A673 (cell line): ENCODE measurements around the gene NCAPD3. TPM values are rescaled to one million over a fixed set of nuclear protein-coding genes. Genes with fewer than 3 reads are reported as not detected.

Experiments
- BruUV-seq: library from RNA; stranded (reverse); fragments of 400-500 nt; replicated peaks from 2 replicates; lab custom pipeline; 2021; lab: Mats Ljungman, UMichigan
- CTCF ChIA-PET: fragments of 300-600 bp; sonication (Branson Sonifier 250); formaldehyde crosslinking; loops from one replicate; lab custom pipeline; 2022; ENCODE audit warnings: antibody characterized with exemption; lab: Charles Lee
- POLR2A ChIA-PET: fragments of 300-600 bp; sonication (Branson Sonifier 250); formaldehyde crosslinking; loops from one replicate; lab custom pipeline; 2022; ENCODE audit warnings: antibody characterized with exemption; ENCODE audit not compliant: low non-redundant PET; lab: Charles Lee
- DNase-seq: peaks from one replicate; pipeline ENCODE4 v3.0.0-alpha.2; 2015; ENCODE audit warnings: low spot score
- H3K27ac ChIP-seq: fragments of 200-600 bp; sonication (generic); 2 replicates; pipeline ENCODE4 v1.5.1; 2016; ENCODE audit warnings: mixed run types, low read depth, mild to moderate bottlenecking, mixed read lengths, antibody characterized with exemption, low read length; ENCODE audit not compliant: poor library complexity, severe bottlenecking
- H3K27me3 ChIP-seq: fragments of 200-600 bp; sonication (generic); replicated peaks from 2 replicates; pipeline ENCODE4 v1.6.1; 2017; ENCODE audit warnings: mixed run types, low read depth, mild to moderate bottlenecking, mixed read lengths, antibody characterized with exemption, low read length; ENCODE audit not compliant: insufficient read depth, poor library complexity
- H3K36me3 ChIP-seq: fragments of 200-600 bp; sonication (generic); 2 replicates; pipeline ENCODE4 v1.6.1; 2016; ENCODE audit warnings: mixed run types, mild to moderate bottlenecking, mixed read lengths, antibody characterized with exemption, low read length; ENCODE audit not compliant: insufficient read depth, poor library complexity, severe bottlenecking
- H3K4me1 ChIP-seq: fragments of 200-600 bp; sonication (generic); 2 replicates; pipeline ENCODE4 v1.6.1; 2017; ENCODE audit warnings: mixed run types, mild to moderate bottlenecking, mixed read lengths, antibody characterized with exemption, low read length; ENCODE audit not compliant: insufficient read depth, poor library complexity, severe bottlenecking
- H3K4me3 ChIP-seq: fragments of 200-600 bp; sonication (generic); 2 replicates; pipeline ENCODE4 v1.5.1; 2016; ENCODE audit warnings: low read depth, mixed run types, mild to moderate bottlenecking, mixed read lengths, low read length; ENCODE audit not compliant: poor library complexity, severe bottlenecking
- H3K9me3 ChIP-seq: fragments of 200-600 bp; sonication (generic); 2 replicates; pipeline ENCODE4 v1.6.1; 2016; ENCODE audit warnings: mixed run types, low read depth, mild to moderate bottlenecking, mixed read lengths, antibody characterized with exemption, low read length; ENCODE audit not compliant: poor library complexity, severe bottlenecking
- EZH2 ChIP-seq: fragments of 200-600 bp; sonication (generic); IDR thresholded peaks from 2 replicates; pipeline ENCODE4 v1.6.1; 2017; ENCODE audit warnings: borderline replicate concordance, low read depth, mild to moderate bottlenecking, mixed read lengths, antibody characterized with exemption, low read length; ENCODE audit not compliant: poor library complexity, severe bottlenecking
- intact Hi-C: fragments of 100-400 bp; cut with micrococcal nuclease; formaldehyde crosslinking; loops from one replicate; pipeline ENCODE4 v1.10.0; 2022; ENCODE audit not compliant: unreplicated experiment
- total RNA-seq: library from RNA; stranded (reverse); gene quantifications from 2 replicates; pipeline ENCODE4 v1.2.3, GENCODE V29; 2021
- TF ChIP-seq, protein P1 (sequence below): fragments of 300-800, 200-600 bp; sonication (generic); conservative IDR thresholded peaks from 2 replicates; pipeline ENCODE4 v1.5.1; 2017; ENCODE audit warnings: low read depth, mild to moderate bottlenecking, antibody characterized with exemption, low read length, moderate library complexity, mixed read lengths

The NCAPD3 gene
- total RNA-seq, 1 experiment from 2014 or later: 127 TPM

DNA sequence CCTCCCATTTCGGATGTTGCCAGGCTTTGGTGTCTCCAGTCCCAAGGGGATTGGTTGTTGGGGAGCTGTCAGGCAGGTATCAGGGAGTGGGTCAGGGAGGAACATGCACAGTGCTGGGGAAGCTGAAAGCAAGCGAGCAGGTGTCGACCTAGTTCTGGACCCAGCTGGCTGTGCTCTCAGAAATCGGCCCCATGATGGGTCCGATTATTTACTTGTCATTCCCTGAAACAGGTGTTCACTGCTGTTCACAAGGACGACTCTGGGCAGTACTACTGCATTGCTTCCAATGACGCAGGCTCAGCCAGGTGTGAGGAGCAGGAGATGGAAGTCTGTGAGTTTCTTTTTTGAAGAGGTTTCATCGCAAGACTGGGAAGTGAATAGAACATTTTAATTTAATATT is 78.1 kb downstream of the NCAPD3 start:
- POLR2A ChIA-PET: interaction anchor here (0.7 kb wide), 1 partner anchor 18 kb away, joined by 4 read pairs; no protein-coding TSS in a partner anchor
- Histone ChIP-seq H3K36me3 (peaks cover 9% of the 10 kb centered on the region), H3K27me3 (no peaks in the 10 kb centered on the region), H3K4me3 (no peak overlapping the region), H3K4me1 (no peaks in the 10 kb centered on the region), H3K27ac (no peak overlapping the region), H3K9me3 (no peaks in the 10 kb centered on the region)
- TF ChIP-seq EZH2: no peak
- TF ChIP-seq, protein P1, sequence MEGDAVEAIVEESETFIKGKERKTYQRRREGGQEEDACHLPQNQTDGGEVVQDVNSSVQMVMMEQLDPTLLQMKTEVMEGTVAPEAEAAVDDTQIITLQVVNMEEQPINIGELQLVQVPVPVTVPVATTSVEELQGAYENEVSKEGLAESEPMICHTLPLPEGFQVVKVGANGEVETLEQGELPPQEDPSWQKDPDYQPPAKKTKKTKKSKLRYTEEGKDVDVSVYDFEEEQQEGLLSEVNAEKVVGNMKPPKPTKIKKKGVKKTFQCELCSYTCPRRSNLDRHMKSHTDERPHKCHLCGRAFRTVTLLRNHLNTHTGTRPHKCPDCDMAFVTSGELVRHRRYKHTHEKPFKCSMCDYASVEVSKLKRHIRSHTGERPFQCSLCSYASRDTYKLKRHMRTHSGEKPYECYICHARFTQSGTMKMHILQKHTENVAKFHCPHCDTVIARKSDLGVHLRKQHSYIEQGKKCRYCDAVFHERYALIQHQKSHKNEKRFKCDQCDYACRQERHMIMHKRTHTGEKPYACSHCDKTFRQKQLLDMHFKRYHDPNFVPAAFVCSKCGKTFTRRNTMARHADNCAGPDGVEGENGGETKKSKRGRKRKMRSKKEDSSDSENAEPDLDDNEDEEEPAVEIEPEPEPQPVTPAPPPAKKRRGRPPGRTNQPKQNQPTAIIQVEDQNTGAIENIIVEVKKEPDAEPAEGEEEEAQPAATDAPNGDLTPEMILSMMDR: no peak
- no TSS peak for BruUV-seq
- DNase-seq: no peak
- CTCF ChIA-PET: no interaction called here
- intact Hi-C loops: no loop called here

DNA sequence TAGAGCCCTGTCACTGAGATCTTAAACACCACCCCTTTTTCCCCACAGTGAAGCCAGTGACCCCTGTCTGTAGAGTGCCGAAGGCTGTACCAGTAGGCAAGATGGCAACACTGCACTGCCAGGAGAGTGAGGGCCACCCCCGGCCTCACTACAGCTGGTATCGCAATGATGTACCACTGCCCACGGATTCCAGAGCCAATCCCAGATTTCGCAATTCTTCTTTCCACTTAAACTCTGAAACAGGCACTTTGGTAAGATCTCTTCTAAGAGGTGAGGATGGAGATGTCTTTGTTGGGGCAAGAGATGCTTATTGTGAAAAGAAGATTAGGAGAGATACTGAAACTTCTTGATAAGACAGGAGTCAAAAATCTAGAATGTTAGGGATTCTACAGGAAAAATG is 79.0 kb downstream of the NCAPD3 start:
- Histone ChIP-seq H3K27ac (no peak overlapping the region), H3K36me3 (no peaks in the 10 kb centered on the region), H3K4me1 (no peaks in the 10 kb centered on the region), H3K4me3 (no peak overlapping the region), H3K27me3 (no peaks in the 10 kb centered on the region), H3K9me3 (no peaks in the 10 kb centered on the region)
- ChIA-PET POLR2A (no interaction called here), CTCF (interaction anchor here (0.6 kb wide), 1 partner anchor 211 kb away, joined by 3 read pairs; no protein-coding TSS in a partner anchor)
- intact Hi-C loops: no loop called here
- DNase-seq: no peak
- no TSS peak for BruUV-seq
- TF ChIP-seq, protein P1: no peak
- no peak for TF ChIP-seq EZH2

DNA sequence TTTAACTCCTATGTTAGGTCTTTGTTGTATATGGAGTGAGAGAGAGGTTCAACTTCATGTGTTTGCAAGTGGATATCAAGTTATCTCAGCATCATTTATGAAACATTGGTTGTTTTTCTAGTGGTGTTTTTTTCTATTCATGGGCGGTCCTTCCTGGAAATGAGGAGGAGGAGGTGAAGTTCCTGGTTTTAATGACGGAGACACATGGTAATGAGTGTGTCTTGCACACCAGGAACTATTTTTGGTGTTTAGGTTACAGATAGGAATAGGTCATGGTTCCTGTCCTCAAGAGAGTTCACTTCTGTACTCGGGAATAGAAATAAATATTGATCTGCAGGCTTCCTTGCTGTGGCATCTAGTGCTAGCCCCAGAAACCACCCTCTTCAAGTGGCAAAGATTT is 80.0 kb downstream of the NCAPD3 start:
- H3K27ac ChIP-seq: no peak overlapping the region
- no peaks in the 10 kb centered on the region for H3K27me3 ChIP-seq
- TSS peak; percentile 6 for BruUV-seq
- H3K4me3 ChIP-seq: no peak overlapping the region
- POLR2A ChIA-PET: no interaction called here
- H3K36me3 ChIP-seq: no peaks in the 10 kb centered on the region
- DNase-seq: no peak
- H3K4me1 ChIP-seq: no peaks in the 10 kb centered on the region
- H3K9me3 ChIP-seq: no peaks in the 10 kb centered on the region
- TF ChIP-seq, protein P1: no peak
- no peak for TF ChIP-seq EZH2
- intact Hi-C loops: no loop called here
- CTCF ChIA-PET: no interaction called here
